Ovary (tissue), 9 donors: ENCODE results near the gene RAB4A. TPM values are rescaled to one million over a fixed set of nuclear protein-coding genes. Genes with fewer than 3 reads are reported as not detected.

ENCODE experiments used
- DNase-seq, 5 donors: peaks; one replicate each; pipeline ENCODE4 v3.0.0-alpha.2; 2019 to 2020
- H3K27ac ChIP-seq, 2 donors: fragments of 200-600 bp; one replicate each; pipeline versions ENCODE4 v1.5.1 to v1.8.0; 2019 to 2022
- H3K27me3 ChIP-seq: fragments of 200-600 bp; one replicate; pipeline ENCODE4 v1.8.0; 2022
- H3K36me3 ChIP-seq: fragments of 200-600 bp; sonication (generic); one replicate; pipeline ENCODE4 v1.5.1; 2019
- H3K4me1 ChIP-seq: one replicate; pipeline ENCODE4 v1.8.1; 2013; ENCODE audit warnings: mild to moderate bottlenecking, moderate library complexity; ENCODE audit not compliant: insufficient read depth
- H3K4me3 ChIP-seq: fragments of 200-600 bp; sonication (generic); one replicate; pipeline ENCODE4 v1.5.1; 2017
- H3K9me3 ChIP-seq, 2 donors: fragments of 200-600 bp in 1 of 2; sonication (generic) in 1 of 2; one replicate each; pipeline versions ENCODE4 v1.5.1 to v1.8.1; 2013 to 2019; ENCODE audit warnings: mild to moderate bottlenecking in 1 of 2, moderate library complexity in 1 of 2
- EP300 ChIP-seq: sonication (generic); formaldehyde crosslinking; IDR thresholded peaks from one replicate; pipeline ENCODE4 v1.6.1; 2017; ENCODE audit warnings: antibody characterized with exemption
- POLR2A ChIP-seq: fragments of 450-650 bp; IDR thresholded peaks from one replicate; pipeline ENCODE4 v1.6.1; 2017; ENCODE audit warnings: antibody characterized with exemption, mild to moderate bottlenecking, moderate library complexity
- WGBS, 3 donors: extraction: QIAGEN DNeasy Blood & Tissue Kit in 1 of 3; methylation state at CpG; one replicate each; pipeline versions ENCODE4 v1.1.5 to v1.1.7; 2013 to 2017; 5-methylcytosine and 5-hydroxymethylcytosine counted together
- intact Hi-C, 4 donors: fragments of 100-400 bp; cut with DNase I; formaldehyde crosslinking; loops; one replicate each; pipeline versions ENCODE4 v1.11.0 to v1.15.1; 2022 to 2023
- polyA plus RNA-seq, 2 donors: library from polyadenylated mRNA; stranded (reverse); fragments of 200-250 nt in 1 of 2; fragments of 350-450 nt in 1 of 2; fragmentation: Illumina TruSeq in 1 of 2; extraction: RNeasy Lipid Tissue Mini Kit (QIAGEN cat#74804) in 1 of 2; gene quantifications; one replicate each; pipeline ENCODE4 v1.2.3, GENCODE V29; 2013 to 2014
- total RNA-seq, 7 donors: library from RNA; depleted of rRNA in 2 of 7; stranded (reverse); fragments of >200 nt in 2 of 7; fragmentation: NEBNext Ultra II Directional in 3 of 7; extraction: Animal tissue kit (Norgen Biotek cat#: 25700) in 3 of 7; gene quantifications; one replicate each; pipeline versions ENCODE4 v1.1.0 to v1.2.4, GENCODE V29; 2016 to 2023
- TF ChIP-seq, protein P1 (sequence below), 3 donors: fragments of 450-650 bp in 2 of 3; fragments of 200-600 bp in 1 of 3; IDR thresholded peaks; one replicate each; pipeline versions ENCODE4 v1.5.1 to v1.8.0; 2016 to 2022; ENCODE audit warnings: antibody characterized with exemption in 3 of 3, mild to moderate bottlenecking in 1 of 3
- donor health status: DM: no; HTN: no; CAD: no; lungs with moderate emphysema.
- donor health status: DM: no; HTN: no; CAD: no.
- donor health status: Bipolar disorder and iron deficiency.
- donor health status: DM: yes; HTN: yes; CAD: no.
- donor health status: DM: no; HTN: no; CAD: no.
- donor health status: DM: yes; HTN: yes; CAD: no.

The RAB4A gene
- total and polyA plus RNA-seq, 9 donors, result 19.5 to 69.2 (median 44.3) TPM

DNA sequence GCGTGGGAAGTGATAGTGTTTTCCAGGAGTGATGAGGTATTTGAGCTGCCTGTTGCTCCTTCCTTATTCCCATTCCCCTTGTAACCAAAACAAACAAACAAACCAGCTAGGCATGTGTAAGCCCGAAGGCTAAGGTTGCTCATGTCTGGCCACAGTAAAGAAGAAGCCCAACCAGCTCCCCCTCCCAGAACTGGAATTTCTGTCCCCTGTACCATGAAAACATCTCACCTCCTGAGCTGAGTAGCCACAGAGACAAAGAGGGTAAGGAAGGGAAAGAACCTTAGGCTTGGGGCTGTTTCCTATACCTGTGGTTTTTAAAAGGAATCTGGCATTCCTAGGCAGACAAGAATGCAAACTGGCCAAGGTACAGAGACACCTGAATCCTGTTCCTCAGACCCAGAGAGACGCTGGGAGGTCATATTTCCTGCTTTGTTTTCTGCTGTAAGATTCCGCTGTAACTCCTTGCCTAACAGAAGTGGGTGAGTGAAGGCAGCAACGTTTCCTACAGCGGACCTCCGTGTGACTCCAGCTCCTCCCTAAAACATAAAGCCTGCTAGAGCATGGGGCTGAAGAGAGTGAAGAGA is 41.7 kb upstream of the RAB4A start:
- Histone ChIP-seq H3K27ac (peak overlapping the region in 1 of 2 donors; percentile 22), H3K36me3 (no peaks in the 10 kb centered on the region), H3K4me1 (peaks cover 10% of the 10 kb centered on the region), H3K27me3 (no peaks in the 10 kb centered on the region), H3K9me3 (no peaks in the 10 kb centered on the region), H3K4me3 (no peak overlapping the region)
- no peak for DNase-seq
- 2 to 8% (median 3%) methylated on average over 7 of the region's 7 CpGs for WGBS, 3 donors
- TF ChIP-seq EP300 (no peak), POLR2A (no peak)
- TF ChIP-seq, protein P1, sequence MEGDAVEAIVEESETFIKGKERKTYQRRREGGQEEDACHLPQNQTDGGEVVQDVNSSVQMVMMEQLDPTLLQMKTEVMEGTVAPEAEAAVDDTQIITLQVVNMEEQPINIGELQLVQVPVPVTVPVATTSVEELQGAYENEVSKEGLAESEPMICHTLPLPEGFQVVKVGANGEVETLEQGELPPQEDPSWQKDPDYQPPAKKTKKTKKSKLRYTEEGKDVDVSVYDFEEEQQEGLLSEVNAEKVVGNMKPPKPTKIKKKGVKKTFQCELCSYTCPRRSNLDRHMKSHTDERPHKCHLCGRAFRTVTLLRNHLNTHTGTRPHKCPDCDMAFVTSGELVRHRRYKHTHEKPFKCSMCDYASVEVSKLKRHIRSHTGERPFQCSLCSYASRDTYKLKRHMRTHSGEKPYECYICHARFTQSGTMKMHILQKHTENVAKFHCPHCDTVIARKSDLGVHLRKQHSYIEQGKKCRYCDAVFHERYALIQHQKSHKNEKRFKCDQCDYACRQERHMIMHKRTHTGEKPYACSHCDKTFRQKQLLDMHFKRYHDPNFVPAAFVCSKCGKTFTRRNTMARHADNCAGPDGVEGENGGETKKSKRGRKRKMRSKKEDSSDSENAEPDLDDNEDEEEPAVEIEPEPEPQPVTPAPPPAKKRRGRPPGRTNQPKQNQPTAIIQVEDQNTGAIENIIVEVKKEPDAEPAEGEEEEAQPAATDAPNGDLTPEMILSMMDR (IDR thresholded peaks at IDR 0.05), result no peak
- intact Hi-C loops, result loop anchor here (5.0 to 10.0 kb wide), 3 partner anchors 264 to 492 kb away; partner anchors contain the start of gene RHOU (in 3 of the 4)

DNA sequence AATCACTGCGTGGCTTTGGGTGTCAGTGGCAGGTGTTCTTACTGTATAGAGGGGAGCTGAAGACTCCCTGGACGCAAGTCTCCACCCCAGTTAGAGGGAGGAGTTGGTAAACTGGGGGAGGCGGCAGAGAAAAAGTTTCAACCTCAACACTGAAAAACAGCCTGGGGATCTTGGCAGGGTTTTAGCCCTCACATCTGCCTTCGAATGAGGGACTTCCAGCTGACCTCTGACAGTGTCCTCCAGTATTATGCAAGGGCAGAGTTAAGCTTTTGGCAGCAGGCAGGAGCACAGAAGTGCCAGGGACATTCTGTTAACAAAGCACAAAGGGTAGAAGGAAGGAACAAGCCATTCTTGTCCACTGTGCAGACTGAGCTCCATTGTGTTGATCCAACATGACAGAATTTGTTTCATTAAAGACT is 41.2 kb upstream of the RAB4A start:
- no peaks in the 10 kb centered on the region for H3K9me3 ChIP-seq
- WGBS, 3 donors, result 0 to 2% (median 0%) methylated on average over 4 of the region's 4 CpGs
- TF ChIP-seq EP300 (no peak), POLR2A (no peak)
- TF ChIP-seq, protein P1 (IDR thresholded peaks at IDR 0.05), result no peak
- no peak overlapping the region for H3K4me3 ChIP-seq
- no peaks in the 10 kb centered on the region for H3K27me3 ChIP-seq
- H3K27ac ChIP-seq, result peak overlapping the region in 1 of 2 donors; percentile 22
- DNase-seq, result peak; percentile 56 to 82 (median 73)
- H3K36me3 ChIP-seq, result no peaks in the 10 kb centered on the region
- intact Hi-C loops, result loop anchor here (5.0 to 10.0 kb wide), 4 partner anchors 265 to 565 kb away; partner anchors contain the start of gene RHOU (in 3 of the 4)
- peaks cover 10% of the 10 kb centered on the region for H3K4me1 ChIP-seq

DNA sequence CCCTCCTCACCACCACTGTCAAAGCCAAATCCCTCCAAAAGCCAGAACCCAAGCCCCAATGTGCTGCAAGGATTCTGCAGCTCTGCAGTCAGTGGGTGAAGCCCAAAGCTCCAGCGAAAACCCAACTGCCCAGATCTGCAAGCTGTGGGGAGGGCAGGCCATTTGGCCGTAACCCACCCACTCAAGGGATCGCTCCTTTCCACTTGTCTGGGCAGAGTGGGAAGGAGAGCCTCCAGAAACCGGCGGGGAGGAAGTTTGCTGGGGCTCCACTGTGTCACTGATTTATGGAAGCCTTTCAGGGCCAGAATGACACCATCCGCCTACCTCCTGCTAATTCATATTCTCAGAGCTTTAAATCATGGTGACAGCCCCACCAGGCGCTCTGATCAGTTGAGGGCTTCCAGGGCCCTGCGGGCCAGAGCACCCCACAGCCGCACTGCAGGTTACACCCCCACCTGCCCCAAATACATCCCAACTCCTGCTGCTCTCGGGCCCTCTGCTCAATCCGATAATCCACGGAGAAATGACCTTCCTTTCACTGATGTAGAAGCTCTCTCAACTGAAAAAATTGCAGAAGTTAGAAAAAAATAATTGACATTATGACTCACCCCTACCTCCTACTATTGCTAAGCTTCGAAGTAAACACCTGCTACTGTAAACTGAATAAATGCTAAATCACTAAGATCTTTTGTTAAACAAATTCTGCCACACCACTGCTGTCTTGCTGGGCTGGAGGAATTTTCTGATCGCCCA is 40.6 kb upstream of the RAB4A start:
- intact Hi-C loops, result loop anchor here in 1 of 4 donors (10.0 kb wide), 1 partner anchor 566 kb away; no protein-coding TSS in a partner anchor
- H3K4me3 ChIP-seq, result no peak overlapping the region
- TF ChIP-seq POLR2A (no peak), EP300 (no peak)
- TF ChIP-seq, protein P1 (IDR thresholded peaks at IDR 0.05), result no peak

DNA sequence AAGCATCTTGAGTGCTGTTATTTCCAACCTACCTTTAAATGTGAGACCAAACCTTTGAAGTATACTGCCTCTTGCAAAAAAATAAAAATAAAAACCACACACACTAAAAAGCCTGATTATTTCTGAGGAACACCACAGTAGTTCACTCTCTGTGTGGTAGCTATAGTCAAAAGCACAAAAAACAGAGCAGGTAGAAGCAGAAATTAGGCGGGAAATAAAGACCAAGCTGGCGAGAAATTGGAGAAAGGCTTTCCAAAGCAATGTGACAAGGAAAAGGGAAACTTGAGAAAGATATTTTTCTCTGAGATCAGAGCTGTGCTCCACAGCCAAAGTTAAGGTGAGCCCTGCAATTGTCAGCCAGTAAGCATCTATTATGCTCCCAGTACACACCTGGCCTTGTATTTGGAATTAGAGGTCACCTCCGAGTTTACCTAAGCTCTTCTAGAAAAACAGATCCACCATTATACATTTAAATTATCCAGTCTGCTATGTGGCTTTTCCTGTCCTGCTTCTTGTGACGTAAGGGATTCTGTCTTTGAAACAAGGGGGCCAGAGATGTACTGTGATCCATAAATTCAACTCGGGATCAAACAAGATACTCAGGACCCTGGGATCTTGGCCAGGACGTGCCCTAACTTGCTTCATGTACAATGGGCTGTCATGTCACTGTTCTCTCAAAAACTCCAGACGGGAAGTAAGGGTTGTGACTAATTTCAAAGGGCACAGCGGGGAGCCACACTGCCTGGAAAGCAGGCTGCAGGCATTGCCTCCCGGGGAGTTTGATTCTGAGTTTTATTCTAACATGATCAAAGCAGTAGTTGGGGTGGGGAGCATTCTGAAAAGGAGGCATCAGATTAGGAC is 39.8 kb upstream of the RAB4A start:
- no peak for DNase-seq
- intact Hi-C loops, result loop anchor here in 1 of 4 donors (10.0 kb wide), 1 partner anchor 566 kb away; no protein-coding TSS in a partner anchor
- TF ChIP-seq, protein P1 (IDR thresholded peaks at IDR 0.05), result no peak
- TF ChIP-seq POLR2A (no peak), EP300 (no peak)

More for the DNA sequence above, 40.6 kb upstream of the RAB4A start:
- no peaks in the 10 kb centered on the region for H3K9me3 ChIP-seq
- DNase-seq, result no peak
- H3K27me3 ChIP-seq, result no peaks in the 10 kb centered on the region
- WGBS, 3 donors, result 75 to 79% (median 79%) methylated on average over 14 of the region's 14 CpGs
- peaks cover 10% of the 10 kb centered on the region for H3K4me1 ChIP-seq
- no peak overlapping the region for H3K27ac ChIP-seq
- H3K36me3 ChIP-seq, result no peaks in the 10 kb centered on the region

More for the DNA sequence above, 39.8 kb upstream of the RAB4A start:
- Histone ChIP-seq H3K9me3 (no peaks in the 10 kb centered on the region), H3K36me3 (no peaks in the 10 kb centered on the region), H3K4me1 (peaks cover 10% of the 10 kb centered on the region), H3K27me3 (no peaks in the 10 kb centered on the region), H3K27ac (no peak overlapping the region), H3K4me3 (no peak overlapping the region)
- WGBS, 3 donors, result 82 to 89% (median 88%) methylated on average over 9 of the region's 9 CpGs
